ES-I3 (cell line): Measurements from ENCODE around the gene DNAJC3.

ENCODE experiments used
- H3K36me3 ChIP-seq: 2 replicates; pipeline ENCODE4 v1.6.1; 2013; ENCODE audit warnings: mild to moderate bottlenecking, low read length, control low read depth, moderate library complexity; ENCODE audit not compliant: insufficient read depth
- H3K4me1 ChIP-seq: 2 replicates; pipeline ENCODE4 v1.6.1; 2013; ENCODE audit warnings: mild to moderate bottlenecking, control low read depth, low read length; ENCODE audit not compliant: insufficient read depth
- H3K9ac ChIP-seq: 2 replicates; pipeline ENCODE4 v1.6.1; 2013; ENCODE audit warnings: low read depth, mild to moderate bottlenecking, low read length, moderate library complexity
- H3K9me3 ChIP-seq: 2 replicates; pipeline ENCODE4 v1.6.1; 2013; ENCODE audit warnings: mild to moderate bottlenecking, low read length, moderate library complexity; ENCODE audit not compliant: control insufficient read depth, insufficient read depth

The DNAJC3 gene

DNA sequence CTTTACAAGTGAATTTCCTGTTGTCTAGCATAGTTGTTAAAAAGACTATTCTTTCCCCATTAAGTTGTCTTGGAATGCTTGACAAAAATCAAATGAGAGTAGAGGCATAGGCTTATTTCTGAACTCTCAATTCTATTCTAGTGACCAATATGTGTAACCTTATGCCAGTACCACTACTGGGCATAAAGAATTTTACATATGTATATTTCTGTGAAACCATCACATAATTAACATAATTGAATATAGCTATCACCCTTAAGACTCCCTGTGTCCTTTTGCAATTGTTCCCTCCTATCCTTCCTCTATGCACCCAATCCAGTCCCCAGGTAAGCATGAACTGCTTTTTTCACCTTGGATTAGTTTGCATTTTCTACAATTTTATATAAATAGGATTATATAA, 165.0 kb downstream of the DNAJC3 start:
- Histone ChIP-seq H3K9me3 (peaks cover 3% of the 10 kb centered on the region; the same call in 1 of the 2 replicates), H3K9ac (no peak overlapping the region), H3K4me1 (no peaks in the 10 kb centered on the region), H3K36me3 (no peaks in the 10 kb centered on the region)

DNA sequence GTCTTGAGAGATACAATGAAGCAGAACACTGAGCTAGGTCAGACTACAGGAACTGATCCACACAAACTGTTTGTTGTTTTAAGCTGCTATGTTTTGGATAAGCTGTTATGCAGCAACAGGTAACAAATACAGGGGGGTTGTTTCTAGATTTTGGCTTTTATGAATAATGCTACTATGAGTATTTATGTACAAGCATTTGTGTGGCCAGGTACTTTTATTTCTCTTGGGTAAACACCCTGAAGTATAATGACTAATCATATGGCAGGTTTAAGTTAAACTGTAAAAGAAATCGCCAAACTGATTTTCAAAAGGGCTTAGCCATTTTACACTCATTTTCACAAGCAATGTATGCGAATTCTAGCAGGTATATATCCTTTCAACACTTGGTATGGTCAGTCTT, 166.0 kb downstream of the DNAJC3 start:
- peaks cover 10% of the 10 kb centered on the region for H3K9me3 ChIP-seq
- H3K9ac ChIP-seq = no peak overlapping the region
- no peaks in the 10 kb centered on the region for H3K4me1 ChIP-seq
- no peaks in the 10 kb centered on the region for H3K36me3 ChIP-seq
